Neural progenitor cell (in vitro differentiated cells): Measurements from ENCODE around the gene PCSK6. TPM values are rescaled to one million over a fixed set of nuclear protein-coding genes. Genes with fewer than 3 reads are reported as not detected.

ENCODE experiments used
- DNase-seq: peaks from one replicate; pipeline ENCODE4 v3.0.0-alpha.2; 2016; ENCODE audit warnings: low spot score
- H2AFZ ChIP-seq: fragments of 200-600 bp; sonication (generic); replicated peaks from 2 replicates; pipeline ENCODE4 v1.6.1; 2016; ENCODE audit warnings: antibody characterized with exemption
- H3F3A ChIP-seq: fragments of 200-600 bp; sonication (generic); 2 replicates; pipeline ENCODE4 v1.6.1; 2016; ENCODE audit warnings: antibody characterized with exemption, low read depth
- H3K27ac ChIP-seq: fragments of 200-600 bp; sonication (generic); 2 replicates; pipeline ENCODE4 v1.5.1; 2016; ENCODE audit warnings: mild to moderate bottlenecking
- H3K27me3 ChIP-seq: fragments of 200-600 bp; sonication (generic); 2 replicates; pipeline ENCODE4 v1.6.1; 2016; ENCODE audit warnings: mild to moderate bottlenecking, moderate library complexity
- H3K36me3 ChIP-seq: fragments of 200-600 bp; sonication (generic); 2 replicates; pipeline ENCODE4 v1.5.1; 2016
- H3K4me1 ChIP-seq: fragments of 200-600 bp; sonication (generic); 2 replicates; pipeline ENCODE4 v1.6.1; 2016; ENCODE audit warnings: mixed run types
- H3K4me2 ChIP-seq: fragments of 200-600 bp; sonication (generic); 2 replicates; pipeline ENCODE4 v1.6.1; 2016
- H3K4me3 ChIP-seq: fragments of 200-600 bp; sonication (generic); 2 replicates; pipeline ENCODE4 v1.5.1; 2016
- H3K79me2 ChIP-seq: fragments of 200-600 bp; sonication (generic); 2 replicates; pipeline ENCODE4 v1.6.1; 2016; ENCODE audit warnings: low read depth
- H3K9ac ChIP-seq: fragments of 200-600 bp; sonication (generic); 2 replicates; pipeline ENCODE4 v1.6.1; 2016
- H3K9me3 ChIP-seq: fragments of 200-600 bp; sonication (generic); 2 replicates; pipeline ENCODE4 v1.5.1; 2016; ENCODE audit warnings: low read depth
- H4K20me1 ChIP-seq: fragments of 200-600 bp; sonication (generic); 2 replicates; pipeline ENCODE4 v1.6.1; 2016; ENCODE audit warnings: low read depth
- H3K27ac Mint-ChIP-seq: 3 replicates; pipeline ENCODE4 v1.8.0; 2021; ENCODE audit warnings: mixed read lengths
- H3K27me3 Mint-ChIP-seq: 2 replicates; pipeline ENCODE4 v1.8.0; 2022; ENCODE audit warnings: low read depth, mild to moderate bottlenecking, inconsistent platforms, moderate library complexity, mixed read lengths; ENCODE audit not compliant: insufficient read depth
- H3K36me3 Mint-ChIP-seq: 3 replicates; pipeline ENCODE4 v1.8.0; 2021; ENCODE audit warnings: mixed read lengths
- H3K4me1 Mint-ChIP-seq: 3 replicates; pipeline ENCODE4 v1.8.0; 2021; ENCODE audit warnings: mixed read lengths
- H3K4me3 Mint-ChIP-seq: 3 replicates; pipeline ENCODE4 v1.8.0; 2021; ENCODE audit warnings: mild to moderate bottlenecking, moderate library complexity, mixed read lengths
- H3K9me3 Mint-ChIP-seq: 3 replicates; pipeline ENCODE4 v1.8.0; 2020; ENCODE audit warnings: mixed read lengths
- CTCF ChIP-seq: fragments of 200-600 bp; sonication (generic); IDR thresholded peaks from 2 replicates; pipeline ENCODE4 v1.5.1; 2017; ENCODE audit warnings: antibody characterized with exemption, mild to moderate bottlenecking
- EZH2 ChIP-seq: fragments of 200-600 bp; sonication (generic); IDR thresholded peaks from 2 replicates; pipeline ENCODE4 v1.6.1; 2017; ENCODE audit warnings: antibody characterized with exemption, mild to moderate bottlenecking, moderate library complexity
- EZH2phosphoT487 ChIP-seq: fragments of 200-600 bp; sonication (generic); IDR thresholded peaks from 2 replicates; pipeline ENCODE4 v1.6.1; 2017; ENCODE audit warnings: antibody characterized with exemption
- total RNA-seq: library from RNA; depleted of rRNA; stranded (reverse); fragments of >200 nt; gene quantifications from 2 replicates; pipeline ENCODE4 v1.2.3, GENCODE V29; 2015; ENCODE audit warnings: low replicate concordance

The PCSK6 gene
- total RNA-seq, 1 donor from 2014 or later, result 1.9 TPM

GRCh38 chr15:101399431-101399830 is 90.1 kb downstream of the PCSK6 start:
- Histone ChIP-seq H3K79me2 (no peaks in the 10 kb centered on the region), H3K27me3 (no peaks in the 10 kb centered on the region), H4K20me1 (no peaks in the 10 kb centered on the region), H3K4me3 (no peak overlapping the region), H3K36me3 (no peaks in the 10 kb centered on the region), H3K9me3 (no peaks in the 10 kb centered on the region), H3K9ac (no peak overlapping the region), H2AFZ (no peak overlapping the region), H3K4me1 (peaks cover 4% of the 10 kb centered on the region), H3K4me2 (no peak overlapping the region), H3F3A (no peaks in the 10 kb centered on the region), H3K27ac (no peak overlapping the region)
- H3K27ac Mint-ChIP-seq, result no peak overlapping the region
- peaks cover 7% of the 10 kb centered on the region for H3K27me3 Mint-ChIP-seq
- peaks cover 5% of the 10 kb centered on the region for H3K4me1 Mint-ChIP-seq
- TF ChIP-seq EZH2phosphoT487 (no peak), EZH2 (no peak), CTCF (no peak)
- DNase-seq, result no peak
- no peaks in the 10 kb centered on the region for H3K9me3 Mint-ChIP-seq
- H3K4me3 Mint-ChIP-seq, result no peak overlapping the region
- no peaks in the 10 kb centered on the region for H3K36me3 Mint-ChIP-seq

- Histone ChIP-seq H3F3A (no peaks in the 10 kb centered on the region), H3K9ac (no peak overlapping the region), H2AFZ (no peak overlapping the region), H3K79me2 (no peaks in the 10 kb centered on the region), H3K4me2 (no peak overlapping the region), H3K4me1 (peaks cover 4% of the 10 kb centered on the region), H3K36me3 (no peaks in the 10 kb centered on the region), H4K20me1 (no peaks in the 10 kb centered on the region), H3K4me3 (no peak overlapping the region), H3K27ac (no peak overlapping the region), H3K9me3 (no peaks in the 10 kb centered on the region), H3K27me3 (no peaks in the 10 kb centered on the region)
- H3K27me3 Mint-ChIP-seq, result peaks cover 7% of the 10 kb centered on the region
- no peak for TF ChIP-seq EZH2
- no peak for TF ChIP-seq EZH2phosphoT487
- DNase-seq, result no peak
- H3K9me3 Mint-ChIP-seq, result no peaks in the 10 kb centered on the region
- no peaks in the 10 kb centered on the region for H3K36me3 Mint-ChIP-seq
- H3K27ac Mint-ChIP-seq, result no peak overlapping the region
- H3K4me1 Mint-ChIP-seq, result peaks cover 8% of the 10 kb centered on the region
- no peak overlapping the region for H3K4me3 Mint-ChIP-seq
Measured at GRCh38 chr15:101398247-101398646, 91.3 kb downstream of the PCSK6 start.

GRCh38 chr15:101397521-101398003 is 91.9 kb downstream of the PCSK6 start:
- Histone ChIP-seq H4K20me1 (no peaks in the 10 kb centered on the region), H3K27me3 (no peaks in the 10 kb centered on the region), H2AFZ (no peak overlapping the region), H3K4me2 (no peak overlapping the region), H3K4me3 (no peak overlapping the region), H3K27ac (no peak overlapping the region), H3K9me3 (no peaks in the 10 kb centered on the region), H3K4me1 (peaks cover 4% of the 10 kb centered on the region), H3K36me3 (no peaks in the 10 kb centered on the region), H3K9ac (no peak overlapping the region), H3K79me2 (no peaks in the 10 kb centered on the region), H3F3A (no peaks in the 10 kb centered on the region)
- no peaks in the 10 kb centered on the region for H3K9me3 Mint-ChIP-seq
- H3K27me3 Mint-ChIP-seq, result peaks cover 7% of the 10 kb centered on the region
- H3K4me1 Mint-ChIP-seq, result peaks cover 8% of the 10 kb centered on the region
- no peak overlapping the region for H3K27ac Mint-ChIP-seq
- no peak overlapping the region for H3K4me3 Mint-ChIP-seq
- DNase-seq, result no peak
- TF ChIP-seq EZH2, result no peak
- TF ChIP-seq CTCF, result no peak
- H3K36me3 Mint-ChIP-seq, result no peaks in the 10 kb centered on the region

- Histone ChIP-seq H3K4me1 (peaks cover 4% of the 10 kb centered on the region), H4K20me1 (no peaks in the 10 kb centered on the region), H3K9me3 (no peaks in the 10 kb centered on the region), H3K27ac (no peak overlapping the region), H2AFZ (no peak overlapping the region), H3K9ac (no peak overlapping the region), H3F3A (no peaks in the 10 kb centered on the region), H3K36me3 (no peaks in the 10 kb centered on the region), H3K79me2 (no peaks in the 10 kb centered on the region), H3K27me3 (no peaks in the 10 kb centered on the region), H3K4me2 (no peak overlapping the region), H3K4me3 (no peak overlapping the region)
- Mint-ChIP-seq H3K9me3 (no peaks in the 10 kb centered on the region), H3K4me1 (peaks cover 8% of the 10 kb centered on the region), H3K27ac (no peak overlapping the region), H3K4me3 (no peak overlapping the region), H3K27me3 (peaks cover 7% of the 10 kb centered on the region), H3K36me3 (no peaks in the 10 kb centered on the region)
- no peak for DNase-seq
- TF ChIP-seq CTCF (no peak), EZH2 (no peak)
Measured at GRCh38 chr15:101396484-101397261, 92.8 kb downstream of the PCSK6 start.
